HG02970 (cell line): ENCODE data around the gene VCL.
"Not testable (repeated sequence)": the region's sequence is repeated elsewhere in the genome, so short reads cannot be mapped to it uniquely, and the experiment has no call there.

Experiments
- ATAC-seq: cut with Tn5 transposase; IDR thresholded peaks from one replicate; pipeline ENCODE4 v1.9.1; 2021; ENCODE audit warnings: mild to moderate bottlenecking, moderate library complexity, moderate number of reproducible peaks; ENCODE audit not compliant: unreplicated experiment, low FRiP score

Gene VCL

DNA sequence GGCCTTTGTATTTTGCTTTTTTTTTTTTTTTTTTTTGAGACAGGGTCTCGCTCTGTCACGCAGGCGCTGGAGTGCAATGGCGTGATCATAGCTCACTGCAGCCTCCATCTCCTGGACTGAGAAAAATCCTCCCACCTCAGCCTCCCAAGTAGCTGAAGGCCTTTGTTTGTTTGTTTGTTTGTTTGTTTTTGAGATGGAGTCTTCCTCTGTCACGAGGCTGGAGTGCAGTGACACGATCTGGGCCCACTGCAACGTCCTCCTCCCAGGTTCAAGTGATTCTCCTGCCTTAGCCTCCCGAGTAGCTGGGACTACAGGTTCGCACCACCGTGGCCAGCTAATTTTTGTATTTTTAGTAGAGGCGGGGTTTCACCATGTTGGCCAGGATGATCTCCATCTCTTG, 2.3 kb downstream of the VCL start:
- not testable (repeated sequence) for ATAC-seq

DNA sequence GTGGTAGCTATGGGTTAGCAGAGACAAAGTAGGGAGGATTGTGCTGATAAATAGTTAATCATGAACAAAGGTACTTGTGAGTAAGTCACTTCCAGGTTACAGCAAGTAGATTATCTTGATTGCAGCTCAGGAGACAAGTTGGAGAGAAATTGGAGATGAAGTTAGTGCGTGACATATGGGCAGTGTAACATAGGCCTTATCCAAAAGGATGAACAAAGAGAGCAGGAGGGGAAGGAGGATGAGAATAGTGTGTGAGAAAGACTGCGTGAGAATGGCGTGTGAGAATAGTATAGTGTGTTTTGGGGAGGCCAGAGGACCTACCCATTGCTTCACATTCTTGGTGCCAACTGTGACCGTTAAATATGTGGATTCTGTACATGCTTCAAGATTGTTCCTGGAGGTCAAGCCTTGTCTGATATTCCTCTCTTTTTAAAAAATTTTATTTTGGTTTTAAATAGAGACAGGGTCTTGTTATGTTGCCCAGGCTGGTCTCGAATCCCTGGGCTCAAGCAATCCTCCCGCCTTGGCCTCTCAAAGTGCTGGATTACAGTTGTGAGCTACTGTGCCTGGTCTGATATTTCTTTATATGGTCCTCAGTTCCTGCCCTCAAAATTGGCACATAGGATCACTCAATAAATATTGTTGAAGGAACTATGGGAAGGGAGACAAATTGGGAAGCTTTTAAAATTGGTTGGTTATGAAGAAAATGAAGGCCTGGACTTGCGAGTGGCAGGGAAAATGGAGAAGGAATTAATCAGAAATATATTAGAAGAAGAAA, 3.2 kb downstream of the VCL start:
- ATAC-seq, result no peak

DNA sequence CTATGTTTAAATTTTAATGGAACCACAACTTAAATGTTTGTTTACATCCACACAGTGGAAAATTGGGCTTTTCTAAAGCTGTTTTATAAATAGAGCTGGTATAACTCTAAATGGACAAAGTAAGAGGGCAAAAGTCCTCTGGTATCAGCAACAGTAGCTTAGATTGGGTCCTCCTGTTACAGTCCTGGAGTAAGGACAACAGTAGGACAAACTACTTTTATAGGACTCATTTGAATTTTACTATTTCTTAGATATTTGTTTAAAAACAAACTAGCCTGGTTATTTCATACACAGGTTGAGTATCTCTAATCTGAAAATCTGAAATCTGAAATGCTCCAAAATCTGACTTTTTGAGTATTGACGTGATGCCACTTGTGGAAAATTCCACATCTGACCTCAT, 8.4 kb downstream of the VCL start:
- no peak for ATAC-seq

DNA sequence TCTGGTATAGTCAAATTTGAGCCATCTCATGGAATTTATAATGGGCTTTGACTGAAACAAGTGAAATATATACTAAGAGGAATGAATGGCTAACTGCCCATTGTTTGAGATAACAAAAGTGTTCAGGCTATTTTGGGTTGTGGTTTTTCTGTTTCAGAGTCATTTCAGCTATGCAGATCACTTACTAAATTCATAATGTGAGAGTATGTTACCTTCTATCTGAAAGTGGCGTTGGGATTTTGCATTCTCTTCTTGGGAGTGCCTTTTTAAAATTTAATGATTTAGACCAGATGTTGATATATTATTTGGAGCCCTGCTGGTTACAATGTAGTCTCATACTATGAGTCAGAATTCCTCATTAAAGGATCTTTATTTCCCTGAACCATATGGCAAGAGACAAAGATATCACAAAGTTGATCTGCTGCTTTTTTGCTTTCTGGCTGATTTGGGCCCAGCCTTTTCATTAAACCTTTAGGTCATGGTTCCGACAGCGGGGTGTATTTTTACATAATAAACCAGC, 10.4 kb downstream of the VCL start:
- ATAC-seq, result no peak

DNA sequence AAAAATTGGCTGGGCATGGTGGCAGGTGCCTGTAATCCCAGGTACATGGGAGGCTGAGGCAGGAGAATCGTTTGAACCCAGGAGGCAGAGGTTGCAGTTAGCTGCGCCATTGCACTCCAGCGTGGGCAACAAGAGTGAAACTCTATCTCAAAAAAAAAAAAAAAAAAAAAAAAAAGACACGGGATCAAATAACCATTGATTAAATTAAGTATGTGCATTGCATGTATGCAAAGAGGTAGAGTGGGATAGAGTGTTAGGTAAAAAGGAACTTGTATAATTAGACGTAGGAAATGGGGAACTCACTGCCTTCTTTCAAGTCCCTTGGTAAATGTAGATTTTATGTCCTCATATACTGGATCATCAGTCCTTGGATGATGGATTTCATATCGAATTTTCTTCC, 13.1 kb downstream of the VCL start:
- no peak for ATAC-seq

DNA sequence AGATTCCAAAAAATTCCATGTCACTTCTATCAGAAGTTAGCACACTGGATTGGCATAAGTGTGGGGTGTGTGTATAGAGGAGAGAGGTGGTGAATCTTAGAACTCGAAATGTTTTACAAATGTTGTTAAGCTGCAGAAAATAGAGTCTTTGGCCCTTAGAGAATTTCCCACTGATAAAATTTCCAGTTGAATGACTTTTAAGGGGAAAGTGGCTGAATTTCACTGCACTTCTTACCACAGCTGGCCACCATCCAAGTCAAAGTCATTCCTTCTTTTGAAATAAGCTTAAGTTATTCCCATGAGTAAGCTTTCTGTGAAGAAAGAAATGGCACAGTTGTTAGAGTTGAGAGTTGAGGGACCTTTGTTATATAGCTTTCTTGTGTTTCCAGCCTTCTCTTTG, 13.9 kb downstream of the VCL start:
- ATAC-seq, result no peak

DNA sequence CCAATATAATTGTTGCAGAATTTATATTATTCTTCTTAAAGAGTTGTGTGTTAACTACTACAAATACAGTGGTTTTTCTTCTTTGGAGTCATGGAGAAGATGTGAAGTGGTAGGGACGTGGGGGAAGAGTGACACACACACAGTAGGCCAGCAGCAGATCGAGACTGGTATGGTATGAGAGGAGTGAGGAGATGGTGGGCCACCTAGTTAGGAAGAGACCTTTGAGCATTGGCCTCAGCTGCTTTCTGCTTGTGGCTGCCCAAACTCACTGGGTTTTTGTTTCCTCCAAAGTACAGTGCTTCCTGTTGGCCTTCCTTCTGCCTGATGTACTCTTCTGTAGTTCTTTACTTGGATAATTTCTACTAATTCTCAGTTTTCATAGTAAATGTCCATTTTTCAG, 14.6 kb downstream of the VCL start:
- ATAC-seq, result no peak

DNA sequence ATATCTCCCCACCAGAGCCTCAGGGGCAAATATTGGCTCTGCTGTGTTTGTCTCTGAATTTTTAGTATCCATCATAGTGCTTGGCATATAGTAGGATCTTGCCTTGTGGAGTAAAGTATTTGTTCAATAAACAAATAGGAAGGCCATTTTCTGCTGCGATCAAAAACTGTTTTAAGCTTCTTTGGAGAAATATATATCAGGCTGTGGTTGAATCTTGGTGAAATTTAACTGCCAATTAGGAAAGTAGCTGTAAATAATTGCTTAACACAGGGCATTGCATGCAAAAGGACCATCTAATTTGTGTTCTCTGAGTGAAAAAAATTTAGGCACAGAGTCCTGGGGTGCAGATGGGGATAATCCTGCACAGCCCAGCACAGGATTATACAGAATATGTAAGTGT, 15.1 kb downstream of the VCL start:
- no peak for ATAC-seq

DNA sequence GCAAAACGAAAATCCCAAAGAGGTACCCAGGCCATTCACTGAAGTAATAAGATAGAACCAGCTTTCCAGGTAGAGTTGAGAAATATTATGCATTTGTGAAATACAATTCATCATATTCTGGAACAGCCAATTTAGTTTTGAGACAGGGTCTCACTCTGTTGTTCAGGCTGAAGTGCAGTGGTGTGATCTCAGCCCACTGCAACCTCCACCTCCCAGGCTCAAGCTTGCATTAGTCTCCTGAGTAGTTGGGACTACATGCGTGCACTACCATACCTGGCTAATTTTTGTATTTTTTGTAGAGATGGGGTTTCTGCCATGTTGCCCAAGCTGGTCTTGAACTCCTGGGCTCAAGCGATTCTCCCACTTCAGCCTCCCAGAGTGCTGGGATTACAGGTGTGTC, 16.7 kb downstream of the VCL start:
- not testable (repeated sequence) for ATAC-seq

DNA sequence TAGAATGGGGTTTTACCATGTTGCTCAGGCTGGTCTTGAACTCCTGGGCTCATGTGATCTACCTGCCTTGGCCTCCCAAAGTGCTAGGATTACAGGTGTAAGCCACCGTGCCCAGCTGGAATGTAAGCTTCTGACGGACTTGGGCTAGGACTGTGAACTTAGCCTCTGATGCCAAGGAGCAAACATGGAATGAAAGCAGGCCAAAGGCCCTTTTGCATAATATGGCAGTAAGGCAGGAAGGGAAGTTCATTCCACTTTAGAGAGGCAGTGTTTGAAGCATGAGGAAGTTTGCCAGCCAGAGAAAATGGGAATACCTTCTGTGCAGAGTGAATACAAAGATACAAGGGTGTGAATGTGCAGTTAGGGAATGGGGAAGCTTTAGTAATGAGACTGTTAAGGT, 20.3 kb downstream of the VCL start:
- ATAC-seq, result no peak

DNA sequence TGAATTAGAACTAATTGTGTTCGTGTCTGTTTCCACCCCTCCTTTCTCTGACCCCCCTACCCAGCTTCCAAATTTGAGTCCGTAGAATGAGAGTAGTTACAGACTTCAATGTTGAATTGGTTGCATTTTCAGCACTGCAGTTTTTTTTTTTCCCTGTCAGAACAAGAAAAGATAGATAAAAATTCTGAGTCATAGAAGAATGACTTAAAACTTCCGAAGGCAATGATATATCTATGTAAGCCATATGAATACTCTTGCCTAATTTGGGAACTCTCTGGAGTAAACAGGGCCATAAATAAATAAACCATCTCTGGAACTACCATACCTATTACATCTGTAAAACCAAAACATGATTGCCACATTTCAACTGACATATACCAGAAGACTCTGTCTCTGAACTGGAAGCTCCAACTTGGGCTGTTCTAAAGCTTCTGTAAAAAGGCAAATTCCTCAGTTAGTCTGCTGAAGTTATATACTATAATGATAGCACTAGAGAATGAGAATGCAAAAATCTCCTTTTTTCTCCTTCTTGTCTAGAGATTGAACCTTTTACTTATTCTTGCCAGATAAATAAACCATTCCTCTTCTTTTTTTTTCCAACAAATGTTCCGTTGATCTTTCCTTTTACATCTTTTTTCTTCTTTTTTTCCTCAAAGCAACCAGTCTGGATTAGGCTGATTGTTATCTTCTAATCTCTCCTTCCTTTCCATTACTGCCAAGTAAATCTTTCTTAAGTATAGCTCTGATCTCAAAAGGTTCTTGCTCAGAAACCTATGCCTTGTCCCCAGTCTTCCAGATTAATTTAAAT, 23.5 kb downstream of the VCL start:
- ATAC-seq, result no peak

DNA sequence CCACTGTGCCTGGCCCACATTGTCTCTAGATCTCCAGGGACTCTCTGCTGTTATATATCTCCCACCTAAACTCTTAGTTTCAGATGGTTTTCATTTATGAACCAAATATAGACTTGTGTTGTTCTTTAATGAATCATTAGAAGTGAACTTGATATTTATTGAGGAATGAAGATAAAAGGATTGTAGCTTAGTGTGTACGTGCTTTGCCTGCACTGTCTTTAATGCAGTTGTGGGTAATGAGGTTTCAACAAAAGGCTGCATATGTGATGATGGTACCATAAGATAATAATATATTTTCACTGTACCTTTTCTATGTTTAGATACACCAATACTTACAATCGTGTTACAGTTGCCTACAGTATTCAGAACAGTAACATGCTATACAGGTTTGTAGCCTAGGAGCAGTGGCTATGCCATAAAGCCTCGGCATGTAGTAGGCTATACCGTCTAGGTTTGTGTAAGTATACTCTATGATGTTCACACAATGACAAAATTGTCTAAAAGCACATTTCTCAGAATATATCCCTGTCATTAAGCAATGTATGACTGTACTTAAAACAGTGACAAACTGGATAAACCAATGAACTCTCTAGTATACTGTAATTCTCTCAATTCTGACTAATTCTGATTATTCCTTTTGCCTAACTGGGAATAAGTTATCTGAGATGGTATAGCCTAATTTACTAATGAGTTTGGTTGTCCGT, 25.2 kb downstream of the VCL start:
- ATAC-seq, result no peak

DNA sequence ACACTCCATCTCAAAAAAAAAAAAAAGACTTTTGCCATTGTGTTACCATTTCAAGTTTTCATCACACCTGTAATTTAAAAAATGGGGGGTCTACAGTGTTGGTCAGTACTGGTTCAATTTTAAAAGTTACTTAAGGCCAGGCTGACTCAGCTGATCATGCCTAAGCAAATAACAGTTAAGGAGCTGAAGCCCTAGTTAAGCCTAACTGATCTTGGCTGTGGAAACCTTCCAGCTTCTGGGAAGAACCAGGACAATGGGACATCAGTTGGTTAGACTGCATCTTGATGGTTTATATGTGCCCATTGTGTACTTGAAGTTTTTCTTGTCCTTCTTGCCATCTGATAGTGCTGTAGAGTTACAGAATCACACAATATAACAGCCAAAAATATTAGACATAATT, 26.7 kb downstream of the VCL start:
- no peak for ATAC-seq

DNA sequence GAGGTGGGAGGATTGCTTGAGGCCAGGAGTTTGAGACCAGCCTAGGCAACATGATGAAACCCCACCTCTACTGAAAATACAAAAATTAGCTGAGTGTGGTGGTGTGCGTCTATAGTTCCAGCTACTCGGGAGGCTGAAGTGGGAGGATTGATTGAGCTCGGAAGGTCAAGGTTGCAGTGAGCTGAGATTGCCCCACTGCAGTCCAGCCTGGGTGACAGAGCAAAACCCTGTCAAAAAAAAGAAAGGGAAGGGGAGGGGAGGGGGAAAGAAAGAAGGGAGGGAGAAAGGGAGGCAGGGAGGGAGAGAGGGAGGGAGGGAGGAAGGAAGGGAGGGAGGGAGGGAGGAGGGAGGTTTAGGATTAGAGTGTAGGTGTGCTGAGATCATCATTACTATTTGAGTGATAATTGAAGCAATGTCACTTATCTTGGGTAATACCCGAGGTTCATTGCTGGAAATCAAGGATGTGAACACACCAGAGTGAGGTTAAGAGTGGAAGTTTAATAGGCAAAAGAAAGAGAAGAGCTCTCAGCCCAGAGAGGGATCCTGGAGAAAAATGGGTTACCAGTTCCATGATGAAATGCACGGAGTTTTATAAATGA, 27.6 kb downstream of the VCL start:
- no peak for ATAC-seq

DNA sequence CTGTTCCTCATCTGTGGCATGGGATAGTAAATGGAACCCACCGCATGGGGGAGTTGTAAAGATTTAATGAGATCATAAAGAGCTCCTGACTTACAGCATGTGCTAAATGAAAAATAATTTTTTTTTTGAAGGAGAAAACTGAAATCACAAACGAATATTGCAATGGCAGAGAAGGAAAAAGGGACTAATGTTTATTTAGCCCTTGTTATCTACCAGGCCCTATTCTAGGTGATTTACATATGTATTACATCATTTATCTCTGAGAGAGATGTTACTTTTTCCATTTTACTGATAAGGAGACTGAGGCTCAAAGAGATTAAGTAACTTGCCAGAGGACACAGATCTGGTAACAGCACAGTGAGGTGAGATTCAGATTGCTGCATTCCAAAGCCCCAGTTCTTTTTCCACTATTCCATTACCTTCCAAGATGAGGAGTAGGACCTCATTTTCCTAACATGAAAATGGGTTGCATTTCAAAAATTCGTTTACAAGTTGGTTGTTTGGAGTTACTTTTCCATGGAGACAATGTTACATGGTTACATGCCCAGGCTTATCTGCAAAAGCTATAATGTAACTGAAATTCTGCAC, 28.6 kb downstream of the VCL start:
- ATAC-seq, result no peak

DNA sequence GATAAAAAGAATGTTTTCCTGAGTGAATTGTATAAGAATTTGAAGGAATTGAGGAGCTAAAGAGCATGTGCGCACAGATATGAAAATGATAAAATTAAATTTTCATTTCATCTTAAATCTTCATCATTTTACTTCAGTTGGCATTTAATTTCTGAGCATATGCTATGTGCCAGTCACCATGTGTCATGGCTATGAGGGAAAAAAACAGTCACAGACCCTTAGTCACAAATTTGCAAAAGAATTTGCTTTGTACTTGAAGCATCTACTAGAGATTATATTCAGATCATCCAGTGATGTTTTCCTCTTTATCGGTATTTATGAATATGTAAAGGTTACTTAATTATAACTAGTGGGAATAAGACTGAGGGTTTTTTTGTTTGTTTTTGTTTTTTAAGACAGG, 29.8 kb downstream of the VCL start:
- ATAC-seq, result no peak

DNA sequence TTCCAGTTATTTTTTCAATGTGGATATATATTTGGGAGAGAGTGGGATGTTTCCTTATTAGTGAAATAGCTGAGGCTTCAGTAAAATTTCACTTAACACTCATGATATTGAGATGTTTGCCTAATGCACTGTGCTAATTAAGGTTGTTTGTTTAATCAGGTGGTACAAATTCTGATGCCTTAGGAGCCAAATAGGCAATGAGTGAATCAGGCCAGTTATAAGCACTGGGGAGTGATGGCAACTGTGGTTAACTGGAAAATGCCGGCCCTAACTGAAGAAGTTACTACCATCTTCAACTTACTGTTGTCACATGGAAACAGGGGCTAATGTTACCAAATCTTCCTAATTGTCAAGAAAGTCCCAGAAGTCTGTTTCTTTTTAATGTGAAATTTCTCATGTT, 32.0 kb downstream of the VCL start:
- no peak for ATAC-seq

DNA sequence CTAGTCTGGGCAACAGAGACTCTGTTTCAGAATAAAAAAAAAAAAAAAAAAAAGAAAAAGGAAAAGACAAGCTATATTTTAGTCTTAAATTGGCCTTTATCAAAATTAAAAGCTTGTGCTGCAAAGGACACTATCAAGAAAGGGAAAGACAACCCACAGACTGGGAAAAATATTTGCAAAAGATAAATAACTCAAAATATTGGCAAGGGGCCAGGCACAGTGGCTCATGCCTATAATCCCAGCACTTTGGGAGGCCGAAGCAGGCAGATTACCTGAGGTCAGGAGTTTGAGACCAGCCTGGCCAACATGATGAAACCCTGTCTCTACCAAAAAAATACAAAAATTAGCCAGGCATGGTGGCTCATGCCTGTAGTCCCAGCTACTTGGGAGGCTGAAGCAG, 34.3 kb downstream of the VCL start:
- ATAC-seq, result not testable (repeated sequence)

DNA sequence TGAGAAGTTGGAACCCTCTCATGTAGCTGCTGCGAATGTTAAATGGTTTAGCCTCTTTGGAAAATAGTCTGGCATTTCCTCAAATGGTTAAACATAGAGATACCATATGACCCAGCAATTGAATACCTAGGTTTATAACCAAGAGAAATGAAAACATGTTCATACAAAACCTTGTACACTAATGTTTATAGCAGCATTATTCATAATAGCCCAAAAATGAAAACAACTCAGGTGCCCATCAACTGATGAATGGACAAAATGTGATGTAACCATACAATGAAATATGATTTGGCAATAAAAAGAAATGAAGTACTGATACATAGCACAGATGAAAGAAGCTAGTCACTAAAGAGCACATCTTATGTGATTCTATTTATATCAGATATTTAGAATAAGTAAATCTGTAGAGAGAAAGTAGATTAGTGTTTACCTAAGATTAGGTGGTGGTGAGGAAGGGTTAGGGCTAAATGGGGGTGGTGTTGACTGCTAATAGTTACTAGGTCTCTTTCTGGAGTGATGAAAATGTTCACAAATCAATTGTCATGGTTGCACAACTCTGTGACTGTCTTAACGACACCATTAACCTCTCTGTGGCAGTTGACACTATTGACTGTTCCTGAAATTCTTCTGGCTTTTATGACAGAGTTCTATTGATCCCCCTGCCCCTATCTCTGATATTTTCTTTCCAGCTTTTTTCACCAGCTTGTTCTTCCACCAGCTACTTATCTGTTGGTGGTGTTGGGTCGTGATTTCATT, 35.2 kb downstream of the VCL start:
- ATAC-seq, result no peak

DNA sequence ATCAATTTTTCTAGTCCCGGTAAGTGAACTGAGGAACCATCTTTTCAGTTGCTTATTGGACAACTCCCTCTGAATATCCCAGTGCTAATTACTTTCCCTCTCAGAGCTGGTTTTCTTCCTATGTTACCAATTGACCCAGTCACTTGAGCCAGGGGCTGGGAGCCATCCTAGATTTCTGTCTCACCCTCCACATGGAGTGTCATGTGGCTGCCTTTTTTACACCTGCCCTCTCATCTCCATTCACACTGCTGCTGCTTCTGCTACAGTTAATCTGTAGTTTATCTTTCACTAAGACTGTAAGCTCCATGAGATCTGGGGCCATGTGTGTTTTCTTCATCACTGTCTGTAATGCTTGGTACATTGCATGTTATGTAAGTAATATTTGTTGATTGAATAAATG, 35.8 kb downstream of the VCL start:
- no peak for ATAC-seq
